H9 (cell line): Measurements from ENCODE around the gene CAGE1. TPM values are rescaled to one million over a fixed set of nuclear protein-coding genes. Genes with fewer than 3 reads are reported as not detected.

Experiments used
- DNase-seq: peaks from one replicate; pipeline ENCODE4 v3.0.0-alpha.2; 2017
- H2AFZ ChIP-seq: one replicate; pipeline ENCODE4 v1.6.1; 2013; ENCODE audit warnings: mild to moderate bottlenecking, low read length, control low read depth, moderate library complexity
- H2AK5ac ChIP-seq: 2 replicates; pipeline ENCODE4 v1.6.1; 2013; ENCODE audit warnings: low read length, control low read depth, mixed read lengths; ENCODE audit not compliant: insufficient read length
- H2BK120ac ChIP-seq: one replicate; pipeline ENCODE4 v1.6.1; 2013; ENCODE audit warnings: low read depth, mild to moderate bottlenecking, low read length, control low read depth, inconsistent platforms; ENCODE audit not compliant: poor library complexity, severe bottlenecking
- H2BK12ac ChIP-seq: 2 replicates; pipeline ENCODE4 v1.6.1; 2013; ENCODE audit warnings: low read length, control low read depth, mixed read lengths, low read depth; ENCODE audit not compliant: insufficient read length
- H2BK15ac ChIP-seq: 2 replicates; pipeline ENCODE4 v1.6.1; 2013; ENCODE audit warnings: low read depth, low read length, control low read depth
- H2BK20ac ChIP-seq: one replicate; pipeline ENCODE4 v1.6.1; 2013; ENCODE audit warnings: low read depth, mild to moderate bottlenecking, low read length, control low read depth, inconsistent platforms; ENCODE audit not compliant: poor library complexity, severe bottlenecking
- H2BK5ac ChIP-seq: 2 replicates; pipeline ENCODE4 v1.6.1; 2013; ENCODE audit warnings: low read length, control low read depth, mixed read lengths; ENCODE audit not compliant: insufficient read length
- H3K14ac ChIP-seq: 2 replicates; pipeline ENCODE4 v1.6.1; 2013; ENCODE audit warnings: low read length, control low read depth; ENCODE audit not compliant: insufficient read depth
- H3K18ac ChIP-seq: 2 replicates; pipeline ENCODE4 v1.6.1; 2013; ENCODE audit warnings: low read depth, mild to moderate bottlenecking, mixed read lengths, low read length, control low read depth; ENCODE audit not compliant: insufficient read length
- H3K23ac ChIP-seq: 2 replicates; pipeline ENCODE4 v1.6.1; 2013; ENCODE audit warnings: low read length, control low read depth, mixed read lengths, low read depth; ENCODE audit not compliant: insufficient read length
- H3K23me2 ChIP-seq: 2 replicates; pipeline ENCODE4 v1.6.1; 2013; ENCODE audit warnings: low read depth, mild to moderate bottlenecking, mixed read lengths, low read length, control low read depth; ENCODE audit not compliant: insufficient read length, poor library complexity, severe bottlenecking
- H3K27ac ChIP-seq: 2 replicates; pipeline ENCODE4 v1.5.1; 2013; ENCODE audit warnings: low read length, control low read depth, mixed read lengths, low read depth; ENCODE audit not compliant: insufficient read length
- H3K27me3 ChIP-seq: 2 replicates; pipeline ENCODE4 v1.6.1; 2013; ENCODE audit warnings: low read length, control low read depth, inconsistent platforms; ENCODE audit not compliant: insufficient read depth
- H3K4ac ChIP-seq: 2 replicates; pipeline ENCODE4 v1.6.1; 2013; ENCODE audit warnings: low read depth, mild to moderate bottlenecking, control low read depth, inconsistent platforms, low read length, moderate library complexity
- H3K4me1 ChIP-seq: 2 replicates; pipeline ENCODE4 v1.6.1; 2013; ENCODE audit warnings: low read length, control low read depth, inconsistent platforms; ENCODE audit not compliant: insufficient read depth
- H3K4me2 ChIP-seq: 2 replicates; pipeline ENCODE4 v1.6.1; 2013; ENCODE audit warnings: low read length, control low read depth, mixed read lengths; ENCODE audit not compliant: insufficient read length, insufficient read depth
- H3K56ac ChIP-seq: 2 replicates; pipeline ENCODE4 v1.6.1; 2013; ENCODE audit warnings: low read depth, mild to moderate bottlenecking, mixed read lengths, low read length, control low read depth; ENCODE audit not compliant: insufficient read length
- H3K79me1 ChIP-seq: 2 replicates; pipeline ENCODE4 v1.6.1; 2013; ENCODE audit warnings: low read depth, mild to moderate bottlenecking, moderate library complexity, low read length, control low read depth, inconsistent platforms; ENCODE audit not compliant: insufficient read depth, poor library complexity, severe bottlenecking
- H3K79me2 ChIP-seq: 2 replicates; pipeline ENCODE4 v1.6.1; 2013; ENCODE audit warnings: low read length, control low read depth, inconsistent platforms; ENCODE audit not compliant: insufficient read depth
- H3K9ac ChIP-seq: 2 replicates; pipeline ENCODE4 v1.6.1; 2013; ENCODE audit warnings: low read length, control low read depth, mixed read lengths; ENCODE audit not compliant: insufficient read length; ENCODE audit errors: extremely low read depth
- H3K9me3 ChIP-seq: one replicate; pipeline ENCODE4 v1.6.1; 2013; ENCODE audit warnings: low read depth, low read length, inconsistent platforms; ENCODE audit not compliant: control insufficient read depth
- H3T11ph ChIP-seq: one replicate; pipeline ENCODE4 v1.6.1; 2013; ENCODE audit warnings: mild to moderate bottlenecking, low read length, control low read depth, inconsistent platforms
- H4K20me1 ChIP-seq: one replicate; pipeline ENCODE4 v1.6.1; 2013; ENCODE audit not compliant: control insufficient read depth, insufficient read length, insufficient read depth
- H4K5ac ChIP-seq: 2 replicates; pipeline ENCODE4 v1.6.1; 2013; ENCODE audit warnings: low read depth, mild to moderate bottlenecking, mixed read lengths, low read length, control low read depth; ENCODE audit not compliant: insufficient read length
- H4K8ac ChIP-seq: replicated peaks from 2 replicates; pipeline ENCODE4 v1.6.1; 2013; ENCODE audit warnings: low read length, control low read depth, mixed read lengths, low read depth; ENCODE audit not compliant: insufficient read length
- H4K91ac ChIP-seq: 2 replicates; pipeline ENCODE4 v1.6.1; 2013; ENCODE audit warnings: low read depth, mild to moderate bottlenecking, moderate library complexity, mixed read lengths, low read length, control low read depth; ENCODE audit not compliant: insufficient read length
- H3K27ac Mint-ChIP-seq, 3 experiments: 2 replicates in 2 of 3; 3 replicates in 1 of 3; pipeline ENCODE4 v1.8.0; 2020 to 2021; ENCODE audit warnings: mixed read lengths in 3 of 3, mild to moderate bottlenecking in 1 of 3, moderate library complexity in 1 of 3
- H3K27me3 Mint-ChIP-seq: 2 replicates; pipeline ENCODE4 v1.8.0; 2021; ENCODE audit warnings: low read depth, mild to moderate bottlenecking, moderate library complexity, mixed read lengths
- H3K36me3 Mint-ChIP-seq, 3 experiments: 2 replicates in 2 of 3; 3 replicates in 1 of 3; pipeline ENCODE4 v1.8.0; 2020 to 2021; ENCODE audit warnings: low read depth in 3 of 3, mixed read lengths in 3 of 3; ENCODE audit not compliant: insufficient read depth in 1 of 3
- H3K4me1 Mint-ChIP-seq, 2 experiments: 2 replicates each; pipeline ENCODE4 v1.8.0; 2020; ENCODE audit warnings: mixed read lengths in 2 of 2
- H3K4me3 Mint-ChIP-seq, 2 experiments: 2 replicates in 1 of 2; 3 replicates in 1 of 2; pipeline ENCODE4 v1.8.0; 2020 to 2021; ENCODE audit warnings: mild to moderate bottlenecking in 2 of 2, mixed read lengths in 2 of 2, moderate library complexity in 1 of 2
- H3K9me3 Mint-ChIP-seq, 2 experiments: 2 replicates in 1 of 2; 3 replicates in 1 of 2; pipeline ENCODE4 v1.8.0; 2020; ENCODE audit warnings: mild to moderate bottlenecking in 2 of 2, mixed read lengths in 2 of 2, moderate library complexity in 1 of 2
- CTCF ChIP-seq: fragments of 200-600 bp; sonication (generic); conservative IDR thresholded peaks from 3 replicates; pipeline ENCODE4 v1.8.0; 2021; ENCODE audit warnings: antibody characterized with exemption, mild to moderate bottlenecking
- WGBS: extraction: QIAGEN DNeasy Blood & Tissue Kit; methylation state at CpG from one replicate; pipeline ENCODE4 v1.1.7; 2013; ENCODE audit warnings: missing lambda C conversion rate, low lambda C conversion rate, mixed read lengths; ENCODE audit not compliant: insufficient read length; ENCODE audit errors: extremely low coverage; 5-methylcytosine and 5-hydroxymethylcytosine counted together
- total RNA-seq: library from RNA; stranded (reverse); gene quantifications from 2 replicates; pipeline ENCODE4 v1.2.1, GENCODE V29; 2021

CAGE1 gene
- total RNA-seq, 1 experiment from 2014 or later: 0.28 TPM

- no peak for TF ChIP-seq CTCF
These were observed 47.4 kb downstream of the CAGE1 start for GRCh38 chr6:7341989-7342742.

More at GRCh38 chr6:7341989-7342742, 47.4 kb downstream of the CAGE1 start:
- H2BK20ac ChIP-seq: no peak overlapping the region
- H2BK120ac ChIP-seq: no peak overlapping the region
- no peaks in the 10 kb centered on the region for H3K4me1 ChIP-seq
- no peak overlapping the region for H3K4me2 ChIP-seq
- H3K27me3 ChIP-seq: no peaks in the 10 kb centered on the region
- H4K5ac ChIP-seq: no peak overlapping the region
- H3K18ac ChIP-seq: no peak overlapping the region
- no peaks in the 10 kb centered on the region for H4K20me1 ChIP-seq
- Mint-ChIP-seq H3K4me1 (peaks cover 7 to 10% of the 10 kb centered on the region in 2 experiments), H3K4me3 (no peak overlapping the region), H3K9me3 (peaks cover 2 to 3% of the 10 kb centered on the region in 2 experiments; a peak in 2 of 5 replicates), H3K36me3 (peaks cover 0 to 3% (median 0%) of the 10 kb centered on the region in 3 experiments; a peak in 1 of 7 replicates), H3K27ac (no peak overlapping the region), H3K27me3 (no peaks in the 10 kb centered on the region; the same call in 1 of the 2 replicates)
- no peak for DNase-seq
- H2BK12ac ChIP-seq: no peak overlapping the region
- H3K79me2 ChIP-seq: no peaks in the 10 kb centered on the region
- no peaks in the 10 kb centered on the region for H3K9me3 ChIP-seq
- H2AFZ ChIP-seq: no peak overlapping the region
- no peak overlapping the region for H4K91ac ChIP-seq
- H2BK5ac ChIP-seq: no peak overlapping the region
- H3K56ac ChIP-seq: no peak overlapping the region
- no peak overlapping the region for H4K8ac ChIP-seq
- no peak overlapping the region for H3K9ac ChIP-seq
- no peak overlapping the region for H2BK15ac ChIP-seq
- H3K4ac ChIP-seq: no peak overlapping the region
- no peak overlapping the region for H3K27ac ChIP-seq
- no peak overlapping the region for H3T11ph ChIP-seq
- no peaks in the 10 kb centered on the region for H3K23me2 ChIP-seq
- WGBS: no CpG with 5 or more reads among the region's 9 CpGs
- H2AK5ac ChIP-seq: no peak overlapping the region
- H3K23ac ChIP-seq: no peak overlapping the region
- no peak overlapping the region for H3K14ac ChIP-seq
- no peaks in the 10 kb centered on the region for H3K79me1 ChIP-seq
